Measurements from ENCODE around the gene NDRG2. TPM values are rescaled to one million over a fixed set of nuclear protein-coding genes. Genes with fewer than 3 reads are reported as not detected.

The NDRG2 gene
- total RNA-seq, 1 experiment from 2014 or later, result 8.0 TPM

- TSS peak; percentile 58 for BruUV-seq (replicated peaks)
- CTCF ChIA-PET, result no interaction called here
Observed at GRCh38 chr14:20989787-20990600, 34.9 kb downstream of the NDRG2 start, which contains the start of gene METTL17. METTL17 (plus strand) TSS chr14:20989980; CDS start chr14:20990003, 23 bp downstream.

GRCh38 chr14:20989471-20989786 lies 35.4 kb downstream of the NDRG2 start:
- Histone ChIP-seq H3K4me1 (ENCODE audit: insufficient read depth, low read length, poor library complexity, severe bottlenecking) (peaks cover 20% of the 10 kb centered on the region), H3K27me3 (replicated peaks; ENCODE audit: insufficient read depth, low read depth, low read length, poor library complexity) (no peaks in the 10 kb centered on the region), H3K36me3 (ENCODE audit: insufficient read depth, low read length, poor library complexity, severe bottlenecking) (peaks cover 33% of the 10 kb centered on the region), H3K27ac (ENCODE audit: low read depth, low read length, poor library complexity, severe bottlenecking) (peak overlapping the region; percentile 71), H3K9me3 (ENCODE audit: low read depth, low read length, poor library complexity, severe bottlenecking) (no peaks in the 10 kb centered on the region), H3K4me3 (ENCODE audit: low read depth, low read length, poor library complexity, severe bottlenecking) (peak overlapping the region; percentile 87)
- intact Hi-C loops (cut with micrococcal nuclease; ENCODE audit: unreplicated experiment), result no loop called here
- no peak for DNase-seq (ENCODE audit: low spot score)
- BruUV-seq (replicated peaks), result no TSS peak
- CTCF ChIA-PET, result no interaction called here
- TF ChIP-seq CTCF (conservative IDR thresholded peaks at IDR 0.05; ENCODE audit: low read depth, low read length), result no peak
- no peak for TF ChIP-seq EZH2 (IDR thresholded peaks at IDR 0.05; ENCODE audit: borderline replicate concordance, low read depth, low read length, poor library complexity, severe bottlenecking)
- POLR2A ChIA-PET (ENCODE audit: low non-redundant PET), result no interaction called here

More at GRCh38 chr14:20989787-20990600, 34.9 kb downstream of the NDRG2 start, which contains the start of gene METTL17:
- Histone ChIP-seq H3K4me1 (ENCODE audit: insufficient read depth, low read length, poor library complexity, severe bottlenecking) (peaks cover 20% of the 10 kb centered on the region), H3K9me3 (ENCODE audit: low read depth, low read length, poor library complexity, severe bottlenecking) (no peaks in the 10 kb centered on the region), H3K27me3 (replicated peaks; ENCODE audit: insufficient read depth, low read depth, low read length, poor library complexity) (no peaks in the 10 kb centered on the region), H3K4me3 (ENCODE audit: low read depth, low read length, poor library complexity, severe bottlenecking) (peak within 1 kb of the TSS; percentile 87), H3K27ac (ENCODE audit: low read depth, low read length, poor library complexity, severe bottlenecking) (peak within 1 kb of the TSS; percentile 71), H3K36me3 (ENCODE audit: insufficient read depth, low read length, poor library complexity, severe bottlenecking) (peaks cover 38% of the 10 kb centered on the region)
- intact Hi-C loops (cut with micrococcal nuclease; ENCODE audit: unreplicated experiment), result no loop called here
- POLR2A ChIA-PET (ENCODE audit: low non-redundant PET), result no interaction called here
- TF ChIP-seq CTCF (conservative IDR thresholded peaks at IDR 0.05; ENCODE audit: low read depth, low read length), result peak; percentile 42
- no peak for TF ChIP-seq EZH2 (IDR thresholded peaks at IDR 0.05; ENCODE audit: borderline replicate concordance, low read depth, low read length, poor library complexity, severe bottlenecking)
- DNase-seq (ENCODE audit: low spot score), result peak; percentile 99

- Histone ChIP-seq H3K27me3 (replicated peaks; ENCODE audit: insufficient read depth, low read depth, low read length, poor library complexity) (no peaks in the 10 kb centered on the region), H3K4me3 (ENCODE audit: low read depth, low read length, poor library complexity, severe bottlenecking) (peak overlapping the region; percentile 11), H3K9me3 (ENCODE audit: low read depth, low read length, poor library complexity, severe bottlenecking) (no peaks in the 10 kb centered on the region), H3K4me1 (ENCODE audit: insufficient read depth, low read length, poor library complexity, severe bottlenecking) (peaks cover 20% of the 10 kb centered on the region), H3K27ac (ENCODE audit: low read depth, low read length, poor library complexity, severe bottlenecking) (peak overlapping the region; percentile 71), H3K36me3 (ENCODE audit: insufficient read depth, low read length, poor library complexity, severe bottlenecking) (peaks cover 27% of the 10 kb centered on the region)
- ChIA-PET CTCF (no interaction called here), POLR2A (ENCODE audit: low non-redundant PET) (no interaction called here)
- no peak for DNase-seq (ENCODE audit: low spot score)
- BruUV-seq (replicated peaks), result TSS peak; percentile 93
- intact Hi-C loops (cut with micrococcal nuclease; ENCODE audit: unreplicated experiment), result no loop called here
- TF ChIP-seq EZH2 (IDR thresholded peaks at IDR 0.05; ENCODE audit: borderline replicate concordance, low read depth, low read length, poor library complexity, severe bottlenecking) (no peak), CTCF (conservative IDR thresholded peaks at IDR 0.05; ENCODE audit: low read depth, low read length) (no peak)
Observed at GRCh38 chr14:20988717-20989470, 36.0 kb downstream of the NDRG2 start.
